Naive thymus-derived CD8-positive, alpha-beta T cell (primary cell): ENCODE data around the gene GABRR2. TPM values are rescaled to one million over a fixed set of nuclear protein-coding genes. Genes with fewer than 3 reads are reported as not detected.

Source experiments
- ATAC-seq, 2 donors: fragments of 150-1000 bp; cut with Tn5 transposase in 1 of 2; sonication (Bioruptor Pico), chemical (Tn5 transposase) in 1 of 2; 1 replicate in 1 of 2; 2 replicates in 1 of 2; pipeline ENCODE4 v1.10.0; 2021; ENCODE audit warnings: mild to moderate bottlenecking in 2 of 2, moderate library complexity in 2 of 2
- POLR2A ChIA-PET: fragments of 350-600 bp; sonication (Branson Sonifier 250); formaldehyde crosslinking; loops from one replicate; lab custom pipeline; 2021; ENCODE audit warnings: antibody characterized with exemption; lab: Charles Lee
- DNase-seq, 10 donors: peaks; one replicate each; pipeline versions ENCODE4 v3.0.0 to v3.0.0-alpha.2; 2020 to 2022
- H3K27ac Mint-ChIP-seq, 10 donors: one replicate each; pipeline ENCODE4 v1.8.0; 2020 to 2022; ENCODE audit warnings: mild to moderate bottlenecking in 10 of 10, mixed read lengths in 10 of 10, moderate library complexity in 4 of 10, inconsistent platforms in 1 of 10
- H3K27me3 Mint-ChIP-seq, 5 donors: one replicate each; pipeline ENCODE4 v1.8.0; 2021 to 2022; ENCODE audit warnings: mixed read lengths in 5 of 5
- H3K36me3 Mint-ChIP-seq, 3 donors: one replicate each; pipeline ENCODE4 v1.8.0; 2020 to 2022; ENCODE audit warnings: mixed read lengths in 3 of 3, mild to moderate bottlenecking in 2 of 3, inconsistent platforms in 1 of 3
- H3K4me1 Mint-ChIP-seq, 4 donors: one replicate each; pipeline ENCODE4 v1.8.0; 2021 to 2022; ENCODE audit warnings: mixed read lengths in 4 of 4
- H3K4me3 Mint-ChIP-seq, 10 donors: one replicate each; pipeline ENCODE4 v1.8.0; 2020 to 2022; ENCODE audit warnings: mild to moderate bottlenecking in 10 of 10, mixed read lengths in 10 of 10, moderate library complexity in 6 of 10, inconsistent platforms in 1 of 10
- H3K9me3 Mint-ChIP-seq, 9 donors: one replicate each; pipeline ENCODE4 v1.8.0; 2020 to 2022; ENCODE audit warnings: mixed read lengths in 9 of 9, mild to moderate bottlenecking in 3 of 9, inconsistent platforms in 1 of 9, moderate library complexity in 1 of 9
- polyA plus RNA-seq, 3 donors: library from polyadenylated mRNA; unstranded; fragments of 300-500 nt; fragmentation: Illumina TruSeq; gene quantifications; one replicate each; pipeline ENCODE4 v1.2.3, GENCODE V29; 2021
- total RNA-seq, 8 experiments: library from RNA in 2 of 8; stranded (reverse) in 2 of 8; gene quantifications; one replicate each; pipeline ENCODE4 v1.2.3 and lab custom pipeline; 2021 to 2026

The GABRR2 gene
- total RNA-seq = 1 to 10 TPM; 1.2 to 2.9 TPM
- polyA plus RNA-seq = not detected
- total RNA-seq (lab: John Stamatoyannopoulos, UW) = 0.50 to 4.0 (median 1.6) reads per million in 6 experiments

GRCh38 chr6:89315249-89315885 lies at the start of gene GABRR2:
Gene GABRR2, minus strand, starts transcription at chr6:89315299. Its CDS starts 134 bp downstream, at chr6:89315165.
- ATAC-seq (no peak), DNase-seq (no peak)
- H3K27ac Mint-ChIP-seq = no peak within 1 kb of the TSS
- H3K4me1 Mint-ChIP-seq = peaks cover 0 to 25% (median 4%) of the 10 kb centered on the region in 4 donors
- POLR2A ChIA-PET = interaction anchor here (1.1 kb wide), 1 partner anchor 17 kb away, joined by 4 read pairs; no protein-coding TSS in a partner anchor
- no peak within 1 kb of the TSS for H3K4me3 Mint-ChIP-seq
- H3K36me3 Mint-ChIP-seq = peaks cover 0 to 20% (median 19%) of the 10 kb centered on the region in 3 donors
- peaks cover 0 to 9% (median 0%) of the 10 kb centered on the region in 9 donors for H3K9me3 Mint-ChIP-seq
- H3K27me3 Mint-ChIP-seq = peaks cover 0 to 1% (median 0%) of the 10 kb centered on the region in 5 donors

DNA sequence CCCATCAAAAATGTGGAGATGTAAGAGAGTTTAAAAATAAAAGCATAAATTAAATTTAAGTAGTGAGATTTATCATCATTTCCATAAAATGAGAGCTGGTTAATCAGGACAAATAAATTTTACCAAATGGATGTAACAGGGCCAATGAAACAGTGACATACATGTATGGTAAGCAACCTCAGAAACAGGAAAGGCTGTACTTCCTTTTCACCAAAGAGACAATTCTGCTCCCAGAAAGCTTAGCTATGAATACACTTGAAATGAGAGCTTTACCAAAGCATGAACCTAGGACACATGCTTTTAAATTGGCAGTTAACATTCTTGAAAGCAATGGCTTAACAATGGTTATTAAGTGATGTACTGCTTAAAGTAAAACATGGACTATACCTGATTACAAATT lies 49.5 kb upstream of the GABRR2 start:
- peak overlapping the region in 1 of 10 donors; percentile 4 for H3K4me3 Mint-ChIP-seq
- peak overlapping the region in 2 of 10 donors; percentile 15 to 40 for H3K27ac Mint-ChIP-seq
- no peak for DNase-seq
- H3K27me3 Mint-ChIP-seq = no peaks in the 10 kb centered on the region
- no peaks in the 10 kb centered on the region for H3K36me3 Mint-ChIP-seq
- no peaks in the 10 kb centered on the region for H3K9me3 Mint-ChIP-seq
- H3K4me1 Mint-ChIP-seq = peaks cover 7 to 48% (median 33%) of the 10 kb centered on the region in 4 donors
- ATAC-seq = peak in 1 of 2 donors; percentile 38
- POLR2A ChIA-PET = no interaction called here

GRCh38 chr6:89361171-89361570 lies 46.1 kb upstream of the GABRR2 start:
- Mint-ChIP-seq H3K4me1 (peaks cover 10 to 64% (median 53%) of the 10 kb centered on the region in 4 donors), H3K9me3 (no peaks in the 10 kb centered on the region), H3K27ac (peak overlapping the region in 3 of 10 donors; percentile 9 to 59 (median 33)), H3K4me3 (no peak overlapping the region), H3K36me3 (no peaks in the 10 kb centered on the region), H3K27me3 (no peaks in the 10 kb centered on the region)
- DNase-seq (no peak), ATAC-seq (no peak)
- POLR2A ChIA-PET = no interaction called here

GRCh38 chr6:89360415-89360999 lies 45.4 kb upstream of the GABRR2 start:
- H3K9me3 Mint-ChIP-seq = no peaks in the 10 kb centered on the region
- H3K4me3 Mint-ChIP-seq = peak overlapping the region in 1 of 10 donors; percentile 36
- H3K4me1 Mint-ChIP-seq = peaks cover 10 to 71% (median 52%) of the 10 kb centered on the region in 4 donors
- ATAC-seq (peak; percentile 53 to 54), DNase-seq (no peak)
- H3K36me3 Mint-ChIP-seq = no peaks in the 10 kb centered on the region
- peak overlapping the region in 8 of 10 donors; percentile 16 to 63 (median 38) for H3K27ac Mint-ChIP-seq
- H3K27me3 Mint-ChIP-seq = no peaks in the 10 kb centered on the region
- POLR2A ChIA-PET = interaction anchor here (0.6 kb wide), 1 partner anchor 280 kb away, joined by 3 read pairs; the partner anchor contains the start of gene PNRC1

- no peak for ATAC-seq
- H3K27ac Mint-ChIP-seq = peak overlapping the region in 4 of 10 donors; percentile 9 to 51 (median 35)
- H3K4me3 Mint-ChIP-seq = no peak overlapping the region
- peaks cover 8 to 69% (median 44%) of the 10 kb centered on the region in 4 donors for H3K4me1 Mint-ChIP-seq
- H3K27me3 Mint-ChIP-seq = no peaks in the 10 kb centered on the region
- H3K36me3 Mint-ChIP-seq = no peaks in the 10 kb centered on the region
- POLR2A ChIA-PET = interaction anchor here (0.6 to 0.9 kb wide), 3 partner anchors 278 to 964 kb away, joined by 3 read pairs; partner anchors contain the start of gene PNRC1
- H3K9me3 Mint-ChIP-seq = no peaks in the 10 kb centered on the region
- no peak for DNase-seq
Measured at GRCh38 chr6:89359561-89359960, 44.5 kb upstream of the GABRR2 start.

- Mint-ChIP-seq H3K4me1 (peaks cover 12 to 68% (median 48%) of the 10 kb centered on the region in 4 donors), H3K27ac (peak overlapping the region; percentile 91 to 98 (median 96)), H3K9me3 (no peaks in the 10 kb centered on the region), H3K4me3 (peak overlapping the region; percentile 85 to 94 (median 92)), H3K36me3 (no peaks in the 10 kb centered on the region), H3K27me3 (no peaks in the 10 kb centered on the region)
- POLR2A ChIA-PET = interaction anchor here (0.5 to 2.5 kb wide), 3 partner anchors 277 to 294 kb away, joined by 3 to 17 read pairs (median 6); partner anchors contain the start of gene PNRC1
- ATAC-seq (peak; percentile 15 to 16), DNase-seq (peak in 3 of 10 donors; percentile 30 to 40 (median 34))
Measured at GRCh38 chr6:89357390-89357789, 42.3 kb upstream of the GABRR2 start.

GRCh38 chr6:89356642-89357170 lies 41.6 kb upstream of the GABRR2 start:
- Mint-ChIP-seq H3K27me3 (no peaks in the 10 kb centered on the region), H3K9me3 (no peaks in the 10 kb centered on the region), H3K4me1 (peaks cover 15 to 72% (median 52%) of the 10 kb centered on the region in 4 donors), H3K4me3 (peak overlapping the region; percentile 85 to 94 (median 92)), H3K36me3 (no peaks in the 10 kb centered on the region), H3K27ac (peak overlapping the region in 9 of 10 donors; percentile 91 to 98 (median 96))
- DNase-seq (no peak), ATAC-seq (no peak)
- POLR2A ChIA-PET = interaction anchor here (0.5 to 2.5 kb wide), 6 partner anchors 9 to 578 kb away, joined by 3 to 17 read pairs (median 4); partner anchors contain the start of gene PNRC1

- Mint-ChIP-seq H3K4me1 (peaks cover 16 to 74% (median 55%) of the 10 kb centered on the region in 4 donors), H3K36me3 (no peaks in the 10 kb centered on the region), H3K27ac (peak overlapping the region in 2 of 10 donors; percentile 43 to 98), H3K27me3 (no peaks in the 10 kb centered on the region), H3K4me3 (peak overlapping the region in 1 of 10 donors; percentile 10), H3K9me3 (no peaks in the 10 kb centered on the region)
- DNase-seq (no peak), ATAC-seq (no peak)
- POLR2A ChIA-PET = interaction anchor here (0.7 to 2.5 kb wide), 4 partner anchors 8 to 579 kb away, joined by 3 to 17 read pairs (median 4); partner anchors contain the start of gene PNRC1
Measured at GRCh38 chr6:89355511-89356194, 40.6 kb upstream of the GABRR2 start.

DNA sequence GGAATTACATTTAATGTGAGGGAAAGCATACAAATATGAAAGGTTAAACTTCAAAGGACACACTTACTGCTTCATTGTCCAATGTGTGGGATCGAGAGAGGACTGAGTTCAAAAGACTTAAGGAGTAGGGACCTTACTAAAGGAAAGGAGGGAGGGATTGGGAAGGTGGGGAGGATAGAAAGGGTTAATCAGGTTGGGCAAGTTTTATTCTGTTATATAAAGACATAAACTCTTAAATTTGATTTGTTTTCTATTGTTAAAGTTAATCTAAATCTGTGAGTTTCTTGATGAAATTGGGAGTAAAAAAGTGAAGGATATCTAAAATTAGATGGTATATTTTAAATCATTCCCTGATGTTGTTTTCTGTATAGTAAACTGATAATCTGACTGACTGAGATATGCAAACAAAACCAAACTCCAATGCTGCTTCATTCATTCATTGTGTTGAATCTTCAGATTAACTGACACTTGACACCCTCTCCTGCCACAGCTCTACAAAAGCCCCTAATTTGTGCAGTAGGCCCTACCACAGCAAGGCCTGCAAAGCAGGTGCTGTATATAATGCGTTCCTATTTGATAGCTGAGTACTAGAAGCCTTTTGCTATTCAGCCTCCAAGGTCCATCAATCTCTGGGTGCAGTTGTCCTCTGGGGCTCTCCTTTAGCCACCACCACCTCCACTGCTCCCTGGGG lies 38.7 kb upstream of the GABRR2 start:
- no peaks in the 10 kb centered on the region for H3K27me3 Mint-ChIP-seq
- peaks cover 27 to 80% (median 63%) of the 10 kb centered on the region in 4 donors for H3K4me1 Mint-ChIP-seq
- ATAC-seq = no peak
- no peak for DNase-seq
- no peaks in the 10 kb centered on the region for H3K9me3 Mint-ChIP-seq
- POLR2A ChIA-PET = interaction anchor here (0.6 to 5.9 kb wide), 5 partner anchors 10 to 833 kb away, joined by 3 to 50 read pairs (median 4); partner anchors contain the start of gene PNRC1
- peak overlapping the region; percentile 67 to 99 (median 88) for H3K4me3 Mint-ChIP-seq
- H3K27ac Mint-ChIP-seq = peak overlapping the region; percentile 83 to 99 (median 93)
- no peaks in the 10 kb centered on the region for H3K36me3 Mint-ChIP-seq

- H3K4me1 Mint-ChIP-seq = peaks cover 33 to 84% (median 65%) of the 10 kb centered on the region in 4 donors
- ATAC-seq = peak in 1 of 2 donors; percentile 34
- no peaks in the 10 kb centered on the region for H3K9me3 Mint-ChIP-seq
- H3K27me3 Mint-ChIP-seq = no peaks in the 10 kb centered on the region
- no peaks in the 10 kb centered on the region for H3K36me3 Mint-ChIP-seq
- peak overlapping the region; percentile 67 to 99 (median 88) for H3K4me3 Mint-ChIP-seq
- POLR2A ChIA-PET = interaction anchor here (0.5 to 5.9 kb wide), 12 partner anchors 16 to 834 kb away, joined by 3 to 50 read pairs (median 4); partner anchors contain the start of genes PM20D2, PNRC1 and RRAGD
- DNase-seq = peak in 3 of 10 donors; percentile 16 to 71 (median 51)
- peak overlapping the region; percentile 83 to 99 (median 93) for H3K27ac Mint-ChIP-seq
Measured at GRCh38 chr6:89353118-89353556, 38.0 kb upstream of the GABRR2 start.
